Uterus (tissue), 4 donors: ENCODE results near the gene VAMP3. TPM values are rescaled to one million over a fixed set of nuclear protein-coding genes. Genes with fewer than 3 reads are reported as not detected.

Source experiments
- DNase-seq, 2 donors: peaks; one replicate each; pipeline ENCODE4 v3.0.0-alpha.2; 2019 to 2020
- H3K27ac ChIP-seq, 2 donors: fragments of 200-600 bp; sonication (generic); 1 replicate in 1 of 2; 2 replicates in 1 of 2; pipeline ENCODE4 v1.5.1; 2016 to 2018
- H3K27me3 ChIP-seq, 2 donors: fragments of 200-600 bp; sonication (generic); one replicate each; pipeline ENCODE4 v1.5.1; 2018 to 2019; ENCODE audit warnings: control low read depth in 1 of 2
- H3K36me3 ChIP-seq, 2 donors: fragments of 200-600 bp; sonication (generic); one replicate each; pipeline ENCODE4 v1.5.1; 2019; ENCODE audit warnings: control low read depth in 1 of 2
- H3K4me1 ChIP-seq, 2 donors: fragments of 200-600 bp; sonication (generic); one replicate each; pipeline ENCODE4 v1.5.1; 2018 to 2019; ENCODE audit warnings: control low read depth in 1 of 2
- H3K4me3 ChIP-seq, 2 donors: fragments of 200-600 bp; sonication (generic); 1 replicate in 1 of 2; 2 replicates in 1 of 2; pipeline ENCODE4 v1.5.1; 2018 to 2019; ENCODE audit warnings: mild to moderate bottlenecking in 1 of 2
- H3K9me3 ChIP-seq, 2 donors: fragments of 200-600 bp; sonication (generic); one replicate each; pipeline ENCODE4 v1.5.1; 2019; ENCODE audit warnings: control low read depth in 1 of 2
- POLR2A ChIP-seq, 2 donors: fragments of 450-650 bp; IDR thresholded peaks; one replicate each; pipeline ENCODE4 v1.6.1; 2016; ENCODE audit warnings: antibody characterized with exemption in 2 of 2, mild to moderate bottlenecking in 1 of 2, moderate library complexity in 1 of 2
- intact Hi-C: fragments of 100-400 bp; cut with DNase I; formaldehyde crosslinking; loops from one replicate; pipeline ENCODE4 v1.15.1; 2023; ENCODE audit warnings: low total_unique reads
- total RNA-seq, 4 donors: library from RNA; depleted of rRNA in 3 of 4; stranded (reverse); fragments of >200 nt in 3 of 4; gene quantifications; one replicate each; pipeline versions ENCODE4 v1.1.0 to v1.2.4, GENCODE V29; 2014 to 2023
- TF ChIP-seq, protein P1 (sequence below), 4 experiments: fragments of 200-600 bp in 2 of 4; fragments of 450-650 bp in 2 of 4; sonication (generic) in 2 of 4; IDR thresholded peaks; one replicate each; pipeline ENCODE4 v1.5.1; 2016 to 2019; ENCODE audit warnings: antibody characterized with exemption in 4 of 4, mild to moderate bottlenecking in 2 of 4, moderate library complexity in 1 of 4
- donor health status: DM: yes; HTN: yes; CAD: no.

The VAMP3 gene
- total RNA-seq, 4 donors from 2014 or later = 41.0 to 128 (median 71.8) TPM

GRCh38 chr1:7727809-7728471 is 43.2 kb upstream of the VAMP3 start:
- TF ChIP-seq, protein P1, sequence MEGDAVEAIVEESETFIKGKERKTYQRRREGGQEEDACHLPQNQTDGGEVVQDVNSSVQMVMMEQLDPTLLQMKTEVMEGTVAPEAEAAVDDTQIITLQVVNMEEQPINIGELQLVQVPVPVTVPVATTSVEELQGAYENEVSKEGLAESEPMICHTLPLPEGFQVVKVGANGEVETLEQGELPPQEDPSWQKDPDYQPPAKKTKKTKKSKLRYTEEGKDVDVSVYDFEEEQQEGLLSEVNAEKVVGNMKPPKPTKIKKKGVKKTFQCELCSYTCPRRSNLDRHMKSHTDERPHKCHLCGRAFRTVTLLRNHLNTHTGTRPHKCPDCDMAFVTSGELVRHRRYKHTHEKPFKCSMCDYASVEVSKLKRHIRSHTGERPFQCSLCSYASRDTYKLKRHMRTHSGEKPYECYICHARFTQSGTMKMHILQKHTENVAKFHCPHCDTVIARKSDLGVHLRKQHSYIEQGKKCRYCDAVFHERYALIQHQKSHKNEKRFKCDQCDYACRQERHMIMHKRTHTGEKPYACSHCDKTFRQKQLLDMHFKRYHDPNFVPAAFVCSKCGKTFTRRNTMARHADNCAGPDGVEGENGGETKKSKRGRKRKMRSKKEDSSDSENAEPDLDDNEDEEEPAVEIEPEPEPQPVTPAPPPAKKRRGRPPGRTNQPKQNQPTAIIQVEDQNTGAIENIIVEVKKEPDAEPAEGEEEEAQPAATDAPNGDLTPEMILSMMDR (IDR thresholded peaks at IDR 0.05) = no peak
- no peak for TF ChIP-seq POLR2A (IDR thresholded peaks at IDR 0.05)
- intact Hi-C loops = no loop called here
- DNase-seq = no peak
- no peaks in the 10 kb centered on the region for H3K27me3 ChIP-seq
- H3K36me3 ChIP-seq = no peaks in the 10 kb centered on the region
- H3K4me1 ChIP-seq = no peaks in the 10 kb centered on the region
- no peak overlapping the region for H3K4me3 ChIP-seq
- no peak overlapping the region for H3K27ac ChIP-seq
- no peaks in the 10 kb centered on the region for H3K9me3 ChIP-seq

- no peak for DNase-seq
- Histone ChIP-seq H3K4me1 (no peaks in the 10 kb centered on the region), H3K36me3 (no peaks in the 10 kb centered on the region), H3K9me3 (no peaks in the 10 kb centered on the region), H3K27me3 (no peaks in the 10 kb centered on the region), H3K27ac (no peak overlapping the region), H3K4me3 (no peak overlapping the region)
- TF ChIP-seq, protein P1 (IDR thresholded peaks at IDR 0.05) = no peak
- no peak for TF ChIP-seq POLR2A (IDR thresholded peaks at IDR 0.05)
- intact Hi-C loops = no loop called here
These were observed 41.3 kb upstream of the VAMP3 start for GRCh38 chr1:7729761-7730160.

DNA sequence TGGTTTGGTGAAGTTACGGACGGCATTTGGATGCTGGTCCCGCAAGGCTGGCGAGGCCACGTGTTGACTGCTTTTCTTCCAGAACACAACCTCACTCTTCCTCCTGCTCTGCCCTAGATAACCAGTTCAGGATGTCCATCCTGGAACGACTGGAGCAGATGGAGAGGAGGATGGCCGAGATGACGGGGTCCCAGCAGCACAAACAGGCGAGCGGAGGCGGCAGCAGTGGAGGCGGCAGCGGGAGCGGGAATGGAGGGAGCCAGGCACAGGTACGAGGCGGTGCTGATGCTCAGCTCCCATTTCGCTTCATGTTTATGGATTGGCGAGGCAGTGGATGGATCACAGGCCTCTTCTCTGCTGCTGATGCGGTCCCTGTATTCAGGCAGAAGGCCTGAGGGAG is 38.8 kb upstream of the VAMP3 start:
- no peak overlapping the region for H3K4me3 ChIP-seq
- H3K36me3 ChIP-seq = no peaks in the 10 kb centered on the region
- intact Hi-C loops = no loop called here
- TF ChIP-seq, protein P1 (IDR thresholded peaks at IDR 0.05) = no peak
- no peak for TF ChIP-seq POLR2A (IDR thresholded peaks at IDR 0.05)
- no peaks in the 10 kb centered on the region for H3K4me1 ChIP-seq
- no peaks in the 10 kb centered on the region for H3K27me3 ChIP-seq
- no peak overlapping the region for H3K27ac ChIP-seq
- DNase-seq = no peak
- H3K9me3 ChIP-seq = no peaks in the 10 kb centered on the region

- H3K27ac ChIP-seq = no peak overlapping the region
- DNase-seq = no peak
- H3K9me3 ChIP-seq = no peaks in the 10 kb centered on the region
- H3K4me3 ChIP-seq = no peak overlapping the region
- TF ChIP-seq POLR2A (IDR thresholded peaks at IDR 0.05) = no peak
- TF ChIP-seq, protein P1 (IDR thresholded peaks at IDR 0.05) = no peak
- intact Hi-C loops = no loop called here
- no peaks in the 10 kb centered on the region for H3K4me1 ChIP-seq
- H3K36me3 ChIP-seq = no peaks in the 10 kb centered on the region
- H3K27me3 ChIP-seq = no peaks in the 10 kb centered on the region
These were observed 37.8 kb upstream of the VAMP3 start for GRCh38 chr1:7733276-7733675.

- H3K36me3 ChIP-seq = no peaks in the 10 kb centered on the region
- DNase-seq = no peak
- TF ChIP-seq POLR2A (IDR thresholded peaks at IDR 0.05) = no peak
- TF ChIP-seq, protein P1 (IDR thresholded peaks at IDR 0.05) = no peak
- no peak overlapping the region for H3K27ac ChIP-seq
- H3K4me1 ChIP-seq = no peaks in the 10 kb centered on the region
- no peak overlapping the region for H3K4me3 ChIP-seq
- no peaks in the 10 kb centered on the region for H3K9me3 ChIP-seq
- no peaks in the 10 kb centered on the region for H3K27me3 ChIP-seq
- intact Hi-C loops = no loop called here
These were observed 33.1 kb upstream of the VAMP3 start for GRCh38 chr1:7738044-7738443.
